Measurements from ENCODE around the gene DENND1A.

Gene DENND1A

DNA sequence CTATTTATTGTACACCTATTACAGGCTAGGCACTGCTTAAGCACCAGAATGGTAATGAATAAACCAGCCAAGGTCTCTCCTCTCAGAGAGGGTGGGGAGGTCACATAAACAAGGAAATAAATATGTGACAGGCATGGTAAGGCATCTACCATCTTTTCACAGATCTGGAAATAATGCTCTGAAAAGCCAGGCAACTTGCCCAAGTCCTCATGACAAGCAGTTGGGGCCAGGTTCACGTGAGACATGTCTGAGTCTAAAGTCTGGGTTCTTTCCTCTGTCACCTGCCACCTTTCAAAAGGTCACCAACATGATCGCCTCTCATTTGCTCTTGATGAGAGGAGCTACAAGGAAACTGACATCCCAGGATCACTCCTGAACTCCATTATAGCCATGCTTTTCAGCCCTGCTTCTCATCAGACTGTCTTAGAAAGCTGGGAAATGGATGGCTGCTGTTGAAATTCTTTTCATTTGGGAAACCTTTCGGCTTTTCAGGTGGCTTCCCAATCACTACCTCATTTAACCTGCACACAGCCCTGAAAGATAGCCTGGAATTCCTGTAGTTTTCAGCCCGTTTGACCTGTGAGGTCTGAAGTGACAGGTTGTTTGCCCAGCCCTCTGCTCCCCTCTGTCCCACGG is 450.8 kb downstream of the DENND1A start:
- DNase-seq = no peak

DNA sequence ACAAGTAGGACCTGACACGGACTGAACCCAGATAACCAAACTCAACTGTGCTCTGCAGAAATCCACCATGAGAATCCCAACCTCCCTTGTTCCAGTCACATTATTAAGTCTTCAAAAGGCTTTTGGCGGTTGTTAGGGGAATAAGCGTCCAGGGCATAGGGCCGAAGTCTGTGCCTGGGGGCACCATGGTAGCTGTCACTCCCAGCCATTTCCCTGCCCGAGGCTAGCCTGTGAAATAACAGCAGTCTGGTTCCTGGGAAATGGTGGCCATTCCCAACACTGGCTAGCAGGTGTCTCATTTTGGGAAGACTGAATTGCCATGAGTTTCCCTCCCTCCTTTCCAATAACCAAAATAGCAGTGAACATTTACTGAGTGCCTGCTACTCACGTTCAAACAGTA is 451.8 kb downstream of the DENND1A start:
- DNase-seq = no peak

DNA sequence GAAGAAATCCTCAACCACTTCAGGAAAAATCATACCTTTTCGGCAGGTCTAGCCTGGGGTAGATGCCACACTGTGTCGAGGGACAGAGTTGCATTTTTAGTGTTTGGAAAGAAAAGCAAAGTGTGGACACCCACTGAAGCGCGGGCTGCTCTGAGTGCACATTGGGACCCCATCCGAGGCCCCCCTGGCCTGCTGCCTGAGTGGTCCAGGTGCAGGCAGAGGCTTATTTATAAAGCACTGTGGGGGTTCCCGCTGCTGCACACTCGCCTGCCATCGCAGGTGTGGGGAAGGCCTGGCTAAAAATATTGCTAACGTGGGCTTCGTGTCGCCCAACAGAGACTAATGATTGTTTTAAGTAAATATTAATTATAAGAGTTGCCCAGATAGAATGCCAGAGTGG is 454.5 kb downstream of the DENND1A start:
- DNase-seq = no peak

DNA sequence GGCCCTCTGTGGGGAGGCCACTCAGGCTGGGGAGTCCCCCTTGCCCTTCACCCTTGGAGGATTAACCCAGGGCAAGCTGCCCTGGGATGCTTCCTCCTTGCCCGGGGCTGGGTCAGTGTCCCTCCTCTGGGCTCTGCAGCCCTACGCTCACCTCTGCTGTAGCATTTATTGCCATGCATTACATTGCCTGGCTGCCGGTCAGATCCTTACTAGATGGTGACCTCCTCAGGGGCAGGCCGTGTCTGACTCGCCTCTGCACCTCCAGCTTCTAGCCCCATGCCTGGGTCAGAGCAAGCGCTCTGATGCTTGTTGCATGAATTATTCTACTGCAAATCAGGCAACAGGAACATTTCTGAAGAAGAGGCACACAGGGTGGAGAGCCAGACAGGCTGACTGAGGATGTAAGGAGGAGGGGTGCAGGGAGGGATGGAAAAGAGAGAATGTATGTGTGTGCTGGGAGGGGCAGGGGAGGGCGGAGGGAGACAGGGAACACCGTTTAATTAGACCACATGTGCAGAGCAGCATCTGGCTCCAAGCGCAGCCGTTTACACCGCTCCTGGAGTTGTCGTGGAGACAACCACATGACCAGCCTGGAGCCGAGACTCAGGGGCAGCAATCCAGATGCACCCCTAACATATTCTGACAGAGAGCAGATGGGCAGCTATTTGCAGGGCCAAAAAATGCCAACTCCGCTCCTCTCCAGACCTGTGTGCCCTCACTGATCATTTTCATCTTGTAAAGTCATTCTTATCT is 456.9 kb downstream of the DENND1A start:
- DNase-seq = no peak

DNA sequence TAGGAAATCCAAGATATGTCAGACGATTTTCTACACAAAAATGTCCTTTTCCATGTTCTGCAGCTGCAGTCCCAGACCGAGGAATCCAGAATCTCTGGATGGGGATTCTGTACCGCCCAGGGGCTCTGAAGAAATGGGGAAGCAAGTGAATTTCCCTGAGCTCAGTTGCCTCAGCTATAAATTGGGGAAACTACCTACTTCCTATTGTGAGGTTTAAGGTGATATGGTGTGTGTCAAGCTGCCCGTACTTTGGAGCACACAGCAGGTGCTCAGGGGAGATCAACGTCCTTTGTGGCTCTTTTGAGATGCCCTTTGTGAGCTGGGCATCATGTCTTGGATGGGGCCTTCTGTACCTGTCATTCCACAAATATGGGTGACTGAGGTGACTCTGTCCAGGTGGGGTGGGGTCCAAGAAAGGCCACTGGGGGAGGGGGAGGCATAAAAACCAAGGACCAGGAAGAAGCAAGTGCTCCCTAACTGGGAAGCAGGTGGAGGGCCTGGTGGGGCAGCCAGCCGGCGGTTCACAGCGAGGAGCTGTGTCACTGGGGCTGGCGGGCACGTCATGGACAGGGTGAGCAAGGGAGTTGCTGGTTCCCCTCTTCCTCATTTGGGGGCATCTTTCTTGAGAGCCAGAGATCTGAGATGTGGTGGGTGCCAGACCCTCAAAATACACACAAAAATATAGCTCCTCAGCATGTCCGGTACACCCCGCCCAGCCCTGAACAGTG is 457.9 kb downstream of the DENND1A start:
- DNase-seq = no peak

DNA sequence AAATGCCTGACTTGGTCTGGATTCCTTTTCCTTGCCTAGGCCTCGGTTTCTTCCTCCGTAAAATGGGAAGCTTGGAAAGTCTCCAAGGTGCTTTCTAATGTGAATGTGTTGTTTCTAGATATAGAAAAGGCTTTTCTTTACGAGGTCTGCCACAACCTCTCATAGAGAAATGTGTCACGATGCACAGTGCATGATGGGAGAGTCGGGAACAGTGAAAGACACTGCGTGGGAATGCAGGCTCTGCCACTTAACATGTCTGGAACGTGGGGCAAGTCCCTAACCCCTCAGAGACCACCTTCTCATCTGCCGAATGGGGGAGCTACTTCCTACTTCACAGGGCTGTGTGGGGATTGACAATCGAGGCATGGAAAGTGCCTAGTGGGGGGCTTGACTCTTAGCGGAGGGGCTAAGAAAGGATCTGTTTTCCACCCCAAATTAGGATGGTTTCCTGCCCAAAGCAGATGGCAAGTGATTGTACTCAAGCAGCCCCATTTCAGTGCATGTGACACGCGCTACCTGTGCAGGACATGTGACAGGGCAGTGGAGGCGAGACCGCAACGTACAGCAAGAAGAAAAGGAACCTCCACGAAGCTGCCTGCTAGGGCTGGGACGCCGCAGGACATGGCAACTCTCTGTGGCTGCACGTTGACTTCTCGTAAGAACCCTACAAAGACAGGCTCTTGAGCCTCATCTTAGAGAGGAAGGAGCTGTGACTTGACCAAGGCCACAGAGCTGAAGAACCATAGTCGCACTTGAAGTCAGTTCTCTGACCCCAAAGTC is 458.7 kb downstream of the DENND1A start:
- no peak for DNase-seq

DNA sequence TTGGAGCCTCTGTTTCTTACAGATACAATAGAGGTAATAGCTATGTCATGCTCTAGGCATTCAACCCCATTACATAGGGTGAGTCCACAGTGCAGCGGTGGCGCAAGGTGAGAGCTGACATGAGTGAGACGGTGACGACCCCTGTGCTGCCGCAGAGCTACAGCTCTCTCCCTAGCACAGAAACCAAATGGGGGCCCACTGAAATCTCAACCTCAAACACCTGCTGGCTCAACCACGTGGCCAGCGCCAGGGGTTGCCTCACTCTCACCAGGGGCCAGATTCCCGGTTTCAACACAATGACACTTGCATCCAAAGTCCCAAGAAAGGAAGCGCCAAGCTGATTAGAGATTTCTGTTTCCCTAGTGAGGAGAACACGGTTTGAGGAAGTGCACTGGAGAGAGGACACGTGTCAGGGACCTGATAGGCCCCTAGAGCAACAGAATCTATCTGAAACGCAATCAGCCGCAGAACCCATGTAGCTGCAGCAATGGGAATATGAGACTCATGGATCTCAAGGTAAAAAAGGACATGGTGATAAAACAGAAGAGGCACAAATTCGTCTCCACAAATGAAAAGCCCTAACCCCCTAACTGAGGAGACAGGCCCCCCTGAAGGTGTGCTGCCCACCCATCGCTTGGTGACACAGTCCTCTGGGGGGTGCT is 459.7 kb downstream of the DENND1A start:
- no peak for DNase-seq

DNA sequence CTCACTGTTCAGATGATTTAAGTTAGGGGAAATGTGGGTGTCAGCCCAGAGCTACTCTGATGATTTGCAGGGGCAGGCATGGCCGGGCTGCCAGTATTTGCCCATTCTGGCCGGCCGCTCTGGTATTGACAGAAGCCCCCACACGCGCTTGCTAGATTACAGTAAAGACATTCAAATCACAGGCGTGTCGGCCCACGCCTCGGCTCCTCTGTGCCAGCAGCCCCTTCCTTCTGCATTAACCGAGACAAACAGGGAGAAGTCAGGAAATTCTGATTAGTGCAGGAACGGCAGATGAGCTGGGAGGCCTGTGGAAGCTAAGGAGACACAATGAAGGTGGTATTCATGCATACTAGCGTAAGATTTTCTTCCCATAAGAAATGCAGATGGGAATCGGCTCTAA is 460.6 kb downstream of the DENND1A start:
- no peak for DNase-seq

DNA sequence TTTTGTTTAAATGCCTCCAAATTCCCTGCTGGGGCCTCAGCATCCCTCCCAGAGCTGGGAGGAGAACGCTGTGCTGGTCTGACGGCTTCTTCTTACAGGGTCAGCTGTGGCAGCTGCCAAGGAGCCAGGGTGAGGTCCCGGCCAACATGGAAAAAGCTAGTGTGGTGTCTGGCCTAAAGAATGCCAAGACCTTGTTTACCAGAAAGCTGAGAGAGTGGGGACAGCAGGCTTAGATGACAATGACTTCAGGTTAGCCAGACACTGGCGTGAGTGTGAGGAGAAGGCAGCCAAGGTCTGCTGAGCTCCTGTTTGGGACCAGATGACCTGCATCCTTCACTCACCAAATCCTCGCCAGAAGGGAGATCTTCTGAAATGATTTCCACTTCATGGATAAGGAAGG is 461.4 kb downstream of the DENND1A start:
- no peak for DNase-seq

DNA sequence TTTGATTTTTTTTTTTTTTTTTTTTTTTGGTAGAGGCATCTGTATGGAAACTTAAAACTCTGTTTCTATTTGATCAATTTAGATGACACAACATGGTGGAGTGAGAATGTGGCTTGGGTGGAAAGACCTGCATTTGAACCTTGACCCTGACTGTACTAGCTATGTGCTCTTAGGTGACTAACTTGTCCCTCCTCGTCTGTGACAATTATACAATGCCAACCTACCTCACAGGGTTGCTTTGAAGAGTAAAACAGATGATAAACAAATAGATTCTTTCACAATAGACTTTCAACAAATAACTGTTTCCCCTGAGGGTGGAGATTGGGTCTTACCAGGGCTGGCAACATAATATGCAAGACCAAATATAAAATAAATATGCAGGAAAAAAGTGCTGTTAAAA is 464.6 kb downstream of the DENND1A start:
- no peak for DNase-seq

DNA sequence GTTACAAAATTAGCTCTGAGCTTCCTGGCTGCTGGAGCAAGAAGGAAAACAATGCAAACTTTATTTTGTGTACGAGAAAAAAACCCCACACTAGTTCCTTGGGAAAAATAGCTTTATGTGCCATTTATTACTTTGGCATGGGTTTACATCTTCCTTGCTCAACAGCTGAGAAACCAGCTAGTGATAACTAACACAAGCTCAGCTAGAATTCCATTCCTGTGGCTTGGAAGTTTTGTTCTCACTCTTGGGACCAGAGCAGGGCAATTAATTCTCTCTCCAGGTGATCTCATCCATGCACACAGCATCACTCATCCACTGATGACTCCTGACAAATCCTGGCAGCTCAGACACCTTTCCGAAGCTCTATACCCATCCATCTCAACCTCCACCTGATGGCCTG is 469.8 kb downstream of the DENND1A start:
- DNase-seq = no peak

DNA sequence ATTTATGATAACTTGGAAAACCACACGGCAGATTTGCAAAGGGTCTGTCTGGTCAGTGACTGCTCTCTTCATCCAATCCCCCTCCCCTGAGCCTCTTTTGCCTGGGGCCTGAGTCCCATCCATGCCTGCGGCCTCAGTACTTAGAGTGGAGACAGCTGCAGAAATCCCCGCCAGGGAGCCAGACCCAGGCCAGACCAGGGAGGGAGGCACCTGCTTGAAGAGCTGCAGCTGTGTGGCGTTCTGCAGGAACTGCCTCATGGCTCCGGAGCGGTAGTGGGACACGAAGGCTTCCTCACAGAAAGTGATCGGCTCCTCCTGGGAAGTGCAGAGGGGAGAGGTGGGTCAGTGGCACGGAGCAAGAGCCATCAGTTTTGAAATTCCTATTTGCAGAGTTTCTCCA is 472.3 kb downstream of the DENND1A start:
- no peak for DNase-seq

DNA sequence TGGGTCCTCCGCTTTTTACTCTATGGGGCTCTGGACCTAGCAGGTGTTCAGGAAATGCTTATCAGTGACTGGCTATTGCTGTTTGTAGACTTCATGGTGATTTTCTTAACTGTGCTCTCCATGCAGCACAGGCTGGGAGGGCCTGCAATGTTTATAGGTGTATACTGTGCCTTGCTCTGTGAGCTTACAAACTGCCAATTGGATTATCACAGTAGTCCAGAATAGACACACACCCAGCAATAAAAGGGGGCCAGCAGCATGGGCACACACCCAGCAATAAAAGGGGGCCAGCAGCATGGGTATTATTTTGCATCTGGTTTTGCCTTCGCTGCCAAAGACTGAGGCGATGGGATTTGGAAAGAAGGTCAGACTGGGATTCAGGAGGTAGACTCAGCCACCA is 473.9 kb downstream of the DENND1A start:
- no peak for DNase-seq

DNA sequence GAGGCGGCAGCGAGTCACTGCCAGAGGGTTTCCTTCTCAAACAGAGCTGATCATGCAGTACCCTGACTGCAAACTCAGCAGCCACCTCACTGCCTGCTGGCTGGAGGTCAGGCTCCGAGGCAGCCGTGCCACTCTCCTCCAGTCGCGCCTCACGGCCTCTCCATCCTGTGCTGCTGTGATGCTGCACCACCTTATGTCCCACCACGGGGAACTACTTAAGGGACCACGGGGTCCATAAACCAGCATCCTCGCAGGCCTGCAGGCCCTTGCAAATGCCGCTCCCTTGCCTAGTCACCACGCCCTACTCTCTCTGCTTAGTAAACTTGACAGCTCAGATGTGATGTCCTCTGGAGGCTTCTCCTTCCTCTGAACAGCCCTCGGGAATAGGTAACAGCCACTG is 474.7 kb downstream of the DENND1A start:
- no peak for DNase-seq

DNA sequence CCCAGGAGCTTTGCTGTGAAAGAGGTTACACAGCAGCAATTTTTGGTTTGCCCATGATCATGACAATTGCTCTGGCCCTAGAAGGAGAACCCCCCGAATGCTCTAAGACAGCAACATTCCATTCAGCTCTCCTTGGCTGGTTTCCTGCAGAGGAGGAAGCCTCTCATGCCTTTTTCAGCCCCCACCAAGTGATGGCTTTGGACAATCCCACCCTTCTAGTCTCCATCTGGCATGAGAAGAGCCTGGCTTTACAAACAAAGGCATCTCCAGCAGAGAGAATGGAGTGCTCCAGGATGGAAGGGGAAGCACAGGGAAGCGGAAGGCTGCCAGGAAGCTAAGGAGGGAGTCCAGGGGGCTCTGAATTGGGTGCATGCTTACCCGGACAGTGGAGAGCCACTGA is 475.6 kb downstream of the DENND1A start:
- DNase-seq = no peak

DNA sequence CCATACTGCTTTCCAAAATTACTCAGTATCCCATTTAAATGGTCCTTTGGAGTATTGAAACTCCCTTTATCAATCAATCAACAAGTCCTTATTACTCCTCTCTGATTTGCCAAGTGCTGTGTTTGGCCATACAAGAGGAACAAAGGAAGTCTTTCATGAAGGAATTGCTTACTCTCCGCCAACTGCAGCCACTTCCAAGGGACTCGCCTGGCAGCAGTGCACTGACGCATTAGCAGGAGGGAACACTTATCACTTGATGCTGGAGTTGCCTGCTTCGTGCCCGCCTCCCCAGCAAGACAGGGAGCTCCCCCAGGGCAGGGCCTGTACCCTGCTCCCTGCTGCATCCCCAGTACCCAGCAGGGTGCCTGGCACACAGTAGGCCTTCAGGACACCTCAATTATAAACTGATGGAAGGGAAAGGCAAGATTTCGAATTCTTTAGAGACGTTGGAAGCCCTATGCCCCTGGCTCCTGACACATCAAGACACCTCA is 476.1 kb downstream of the DENND1A start:
- no peak for DNase-seq

DNA sequence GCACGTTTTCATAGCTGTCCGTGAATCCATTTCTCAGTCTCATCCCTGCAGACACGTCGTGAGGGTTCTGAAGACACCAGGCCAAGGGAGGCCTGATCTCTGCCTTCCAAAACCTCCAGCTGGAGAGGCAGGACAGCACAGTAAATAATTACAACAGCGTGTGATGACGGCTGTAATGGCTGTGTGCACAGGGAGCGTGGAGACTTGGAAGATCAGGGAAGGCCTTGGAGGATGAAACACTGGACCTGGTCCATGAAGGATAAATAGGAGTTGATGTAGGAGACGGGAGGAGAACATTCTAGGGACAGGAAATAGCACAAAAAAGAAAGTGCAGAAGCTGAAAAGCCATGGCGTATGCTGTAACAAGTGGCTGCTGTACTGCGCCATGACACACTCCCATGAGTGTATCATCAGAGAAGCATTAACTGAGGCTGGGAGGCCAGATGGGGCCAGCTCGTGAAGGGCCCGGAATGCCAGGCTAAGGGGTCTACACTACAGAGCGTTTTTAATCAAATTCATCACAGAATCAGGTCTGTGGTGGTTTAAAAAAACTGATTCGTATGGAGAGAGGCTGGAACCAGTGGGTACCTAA is 476.8 kb downstream of the DENND1A start:
- no peak for DNase-seq

DNA sequence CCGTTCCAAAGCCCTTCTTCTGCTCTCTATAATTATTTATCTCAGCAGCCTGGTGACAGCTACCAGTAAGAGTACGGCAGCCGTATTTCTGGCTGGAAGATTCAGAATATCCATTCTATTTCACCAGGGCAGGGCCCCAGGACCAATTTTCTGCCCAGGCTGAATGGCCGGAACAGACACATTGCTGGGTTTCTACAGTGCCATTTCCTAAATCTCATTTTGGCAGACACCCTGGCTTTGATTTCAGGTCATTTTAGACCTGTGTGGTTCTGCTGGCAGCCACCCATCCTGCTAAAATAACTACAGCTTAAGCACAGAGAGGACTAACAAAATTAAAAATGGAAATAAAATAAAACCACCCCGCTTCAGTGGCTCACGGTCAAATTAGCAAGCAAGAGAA is 478.9 kb downstream of the DENND1A start:
- no peak for DNase-seq

DNA sequence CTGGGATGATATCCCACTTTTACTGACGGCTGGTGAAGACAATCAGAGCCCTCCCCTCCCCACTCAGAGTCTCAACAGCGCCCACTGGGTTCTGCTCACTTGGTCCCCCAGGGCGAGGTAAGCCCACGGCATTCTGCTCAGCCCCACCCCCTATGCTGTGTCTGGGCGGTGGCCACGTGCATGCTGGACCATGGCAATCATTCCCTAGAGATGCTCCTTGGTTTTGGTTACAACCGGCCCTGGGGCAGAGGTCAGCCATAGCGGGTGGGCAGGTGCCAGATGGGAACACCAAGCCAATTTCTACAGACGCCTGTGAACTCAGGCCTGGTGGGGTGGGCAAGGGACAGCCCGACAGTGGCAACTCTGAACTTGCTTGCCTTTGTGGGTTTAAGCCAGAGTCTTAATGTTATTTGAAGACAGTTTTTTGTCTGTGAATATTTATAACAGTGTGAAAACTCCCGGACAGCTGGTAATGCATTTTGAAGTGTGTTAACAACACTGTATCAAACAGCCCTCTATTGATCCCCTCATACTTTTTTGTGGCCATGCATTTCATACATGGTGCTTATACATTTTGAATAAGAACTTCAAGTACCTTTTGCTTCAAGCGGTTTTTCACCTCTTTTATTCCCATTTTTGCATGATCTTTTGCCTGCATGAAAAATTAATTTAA is 479.7 kb downstream of the DENND1A start:
- DNase-seq = no peak

DNA sequence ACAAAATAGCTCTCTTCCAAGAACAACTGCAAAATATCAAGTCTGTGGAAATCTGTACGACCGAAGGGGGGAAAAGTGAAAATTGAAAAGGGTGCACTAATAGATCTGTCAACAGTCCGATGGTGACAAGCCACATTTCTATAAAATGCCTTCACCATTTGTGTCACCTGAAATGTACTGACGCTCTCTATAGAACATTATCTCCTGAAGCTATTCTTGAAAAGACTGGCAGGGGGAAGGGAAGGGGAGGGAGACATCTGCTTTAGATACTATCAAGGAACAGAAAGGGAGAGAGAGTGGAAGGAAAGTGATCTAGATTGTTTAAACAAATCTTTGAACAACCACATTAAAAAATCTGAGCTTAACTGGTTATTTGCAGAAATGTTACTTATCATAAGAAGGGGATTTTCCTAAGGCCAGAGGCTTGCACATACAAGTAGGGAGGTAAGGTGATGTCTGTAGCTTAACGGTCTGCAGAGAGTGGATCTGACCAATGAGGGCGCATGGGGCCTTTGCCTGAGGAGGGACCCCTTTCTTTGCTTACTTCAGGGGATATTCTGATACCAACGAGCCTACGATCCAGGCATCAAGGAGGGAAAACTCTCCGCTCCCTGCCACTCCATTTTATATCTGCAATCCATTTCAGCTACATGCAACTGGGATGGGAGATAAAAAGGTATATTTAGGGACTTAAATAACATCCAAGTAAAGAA is 481.8 kb downstream of the DENND1A start:
- no peak for DNase-seq

Measured in activated naive CD4-positive, alpha-beta T cell treated with Interleukin-2 at 50 U/mL for 16 hours (primary cell).